Left lung (tissue), 10 donors: ENCODE measurements around the gene JPH4. TPM values are rescaled to one million over a fixed set of nuclear protein-coding genes. Genes with fewer than 3 reads are reported as not detected.

Experiments
- ATAC-seq: fragments of 200-7000 bp; cut with Tn5 transposase; one replicate; pipeline ENCODE4 v1.9.1; 2020; ENCODE audit warnings: moderate library complexity
- DNase-seq, 4 donors: peaks; one replicate each; pipeline ENCODE4 v3.0.0-alpha.2; 2013 to 2020
- H3K27ac ChIP-seq, 2 donors: fragments of 200-600 bp; sonication (generic) in 1 of 2; one replicate each; pipeline versions ENCODE4 v1.5.0 to v1.8.0; 2020 to 2021
- H3K27me3 ChIP-seq, 2 donors: fragments of 200-600 bp; sonication (generic) in 1 of 2; one replicate each; pipeline versions ENCODE4 v1.5.0 to v1.8.0; 2020 to 2021
- H3K36me3 ChIP-seq, 2 donors: fragments of 200-600 bp; sonication (generic) in 1 of 2; one replicate each; pipeline versions ENCODE4 v1.5.0 to v1.8.0; 2020 to 2021
- H3K4me1 ChIP-seq, 2 donors: fragments of 200-600 bp; one replicate each; pipeline ENCODE4 v1.8.0; 2021
- H3K4me3 ChIP-seq, 2 donors: fragments of 200-600 bp; sonication (generic) in 1 of 2; one replicate each; pipeline versions ENCODE4 v1.5.0 to v1.8.0; 2020 to 2021; ENCODE audit warnings: mild to moderate bottlenecking in 1 of 2
- H3K9me3 ChIP-seq, 2 donors: fragments of 200-600 bp; sonication (generic) in 1 of 2; one replicate each; pipeline versions ENCODE4 v1.5.0 to v1.8.0; 2020 to 2021
- CTCF ChIP-seq, 2 donors: fragments of 200-600 bp; sonication (generic) in 1 of 2; IDR thresholded peaks; one replicate each; pipeline versions ENCODE4 v1.5.0 to v1.8.0; 2021; ENCODE audit warnings: antibody characterized with exemption in 2 of 2
- intact Hi-C, 2 donors: fragments of 100-400 bp; cut with DNase I; formaldehyde crosslinking; loops; one replicate each; pipeline versions ENCODE4 v1.11.2 to v1.14.2; 2022
- polyA plus RNA-seq, 6 donors: library from polyadenylated mRNA; unstranded; fragments of 120-200 nt; gene quantifications; one replicate each; pipeline ENCODE4 v1.2.1, GENCODE V29; 2013; ENCODE audit not compliant: insufficient read length in 6 of 6
- total RNA-seq, 2 donors: library from RNA; stranded (reverse); fragmentation: NEBNext Ultra II Directional; extraction: Animal tissue kit (Norgen Biotek cat#: 25700); gene quantifications; one replicate each; pipeline ENCODE4 v1.2.1, GENCODE V29; 2021
- donor health status: DM: no; HTN: yes; CAD: no.
- donor health status: DM: no; HTN: no; CAD: no.

JPH4 gene
- total and polyA plus RNA-seq, 8 donors, result 0.84 to 1.3 (median 1.0) TPM

GRCh38 chr14:23603103-23603502 is 24.5 kb upstream of the JPH4 start:
- Histone ChIP-seq H3K27ac (no peak overlapping the region), H3K4me3 (no peak overlapping the region), H3K36me3 (no peaks in the 10 kb centered on the region), H3K4me1 (no peaks in the 10 kb centered on the region), H3K27me3 (no peaks in the 10 kb centered on the region), H3K9me3 (peaks cover 0 to 5% of the 10 kb centered on the region in 2 donors)
- DNase-seq (no peak), ATAC-seq (no peak)
- intact Hi-C loops, result no loop called here
- no peak for TF ChIP-seq CTCF (IDR thresholded peaks at IDR 0.05)

- Histone ChIP-seq H3K27me3 (no peaks in the 10 kb centered on the region), H3K4me3 (no peak overlapping the region), H3K4me1 (no peaks in the 10 kb centered on the region), H3K27ac (no peak overlapping the region), H3K9me3 (peaks cover 0 to 5% of the 10 kb centered on the region in 2 donors), H3K36me3 (no peaks in the 10 kb centered on the region)
- ATAC-seq (no peak), DNase-seq (no peak)
- intact Hi-C loops, result no loop called here
- no peak for TF ChIP-seq CTCF (IDR thresholded peaks at IDR 0.05)
Measured at GRCh38 chr14:23602181-23603095, 23.8 kb upstream of the JPH4 start.

GRCh38 chr14:23601845-23602180 is 23.2 kb upstream of the JPH4 start:
- Histone ChIP-seq H3K27ac (no peak overlapping the region), H3K9me3 (peaks cover 0 to 5% of the 10 kb centered on the region in 2 donors), H3K4me3 (no peak overlapping the region), H3K27me3 (no peaks in the 10 kb centered on the region), H3K4me1 (no peaks in the 10 kb centered on the region), H3K36me3 (no peaks in the 10 kb centered on the region)
- ATAC-seq (no peak), DNase-seq (no peak)
- no peak for TF ChIP-seq CTCF (IDR thresholded peaks at IDR 0.05)
- intact Hi-C loops, result no loop called here

GRCh38 chr14:23601424-23601823 is 22.8 kb upstream of the JPH4 start:
- H3K4me1 ChIP-seq, result no peaks in the 10 kb centered on the region
- no peaks in the 10 kb centered on the region for H3K27me3 ChIP-seq
- DNase-seq (no peak), ATAC-seq (no peak)
- no peak overlapping the region for H3K27ac ChIP-seq
- H3K36me3 ChIP-seq, result no peaks in the 10 kb centered on the region
- peaks cover 0 to 5% of the 10 kb centered on the region in 2 donors for H3K9me3 ChIP-seq
- H3K4me3 ChIP-seq, result no peak overlapping the region
- no peak for TF ChIP-seq CTCF (IDR thresholded peaks at IDR 0.05)
- intact Hi-C loops, result no loop called here

GRCh38 chr14:23600806-23601205 is 22.2 kb upstream of the JPH4 start:
- DNase-seq (no peak), ATAC-seq (no peak)
- Histone ChIP-seq H3K4me1 (no peaks in the 10 kb centered on the region), H3K36me3 (no peaks in the 10 kb centered on the region), H3K9me3 (peaks cover 0 to 5% of the 10 kb centered on the region in 2 donors), H3K27ac (no peak overlapping the region), H3K4me3 (no peak overlapping the region), H3K27me3 (no peaks in the 10 kb centered on the region)
- intact Hi-C loops, result no loop called here
- TF ChIP-seq CTCF (IDR thresholded peaks at IDR 0.05), result no peak
